NCI-H748 treated with DMSO at 0.1 percent for 48 hours (cell line): ENCODE measurements around the gene CCDC121.

ENCODE experiments used
- DNase-seq: peaks from one replicate; lab custom pipeline; 2025; lab: John Stamatoyannopoulos, UW

The CCDC121 gene

GRCh38 chr2:27582129-27582694 is 46.6 kb downstream of the CCDC121 start:
- DNase-seq: no peak

DNA sequence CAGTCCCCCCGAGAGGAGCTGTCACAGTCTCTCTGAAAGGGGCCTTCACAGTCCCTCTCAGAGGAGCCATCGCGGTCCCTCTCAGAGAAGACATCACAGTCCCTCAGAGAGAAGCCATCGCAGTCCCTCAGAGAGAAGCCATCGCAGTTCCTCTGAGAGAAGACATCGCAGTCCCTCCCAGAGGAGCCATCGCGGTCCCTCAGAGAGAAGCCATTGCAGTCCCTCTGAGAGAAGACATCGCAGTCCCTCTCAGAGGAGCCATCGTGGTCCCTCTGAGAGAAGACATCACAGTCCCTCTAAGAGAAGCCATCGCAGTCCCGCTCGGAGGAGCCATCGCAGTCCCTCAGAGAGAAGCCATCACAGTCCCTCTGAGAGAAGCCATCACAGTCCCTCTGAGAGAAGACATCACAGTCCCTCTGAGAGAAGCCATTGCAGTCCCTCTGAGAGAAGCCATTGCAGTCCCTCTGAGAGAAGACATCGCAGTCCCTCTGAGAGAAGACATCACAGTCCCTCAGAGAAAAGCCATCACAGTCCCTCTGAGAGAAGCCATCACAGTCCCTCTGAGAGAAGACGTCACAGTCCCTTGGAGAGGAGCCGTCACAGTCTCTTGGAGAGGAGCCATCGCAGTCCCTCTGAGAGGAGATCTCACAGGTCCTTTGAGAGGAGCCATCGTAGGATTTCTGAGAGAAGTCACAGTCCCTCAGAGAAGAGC is 47.2 kb downstream of the CCDC121 start:
- no peak for DNase-seq
